Activated naive CD4-positive, alpha-beta T cell (primary cell): Measurements from ENCODE around the gene SP2.
A peak's percentile ranks its signal among the peaks of the same experiment; 100 is the strongest.

Experiments used
- DNase-seq, 4 experiments: peaks; one replicate each; lab custom pipeline; 2025; lab: John Stamatoyannopoulos, UW

The SP2 gene

GRCh38 chr17:47949197-47949759 is 53.2 kb downstream of the SP2 start:
- DNase-seq, result peak; percentile 32 to 76 (median 61)

- no peak for DNase-seq
Measured at GRCh38 chr17:47949946-47950345, 53.9 kb downstream of the SP2 start.

- DNase-seq, result no peak
Measured at GRCh38 chr17:47950448-47950847, 54.4 kb downstream of the SP2 start.

- DNase-seq, result no peak
Measured at GRCh38 chr17:47952171-47953021, 56.4 kb downstream of the SP2 start.

- no peak for DNase-seq
Measured at GRCh38 chr17:47953909-47954308, 57.9 kb downstream of the SP2 start.

- no peak for DNase-seq
Measured at GRCh38 chr17:47955497-47956461, 59.7 kb downstream of the SP2 start.

GRCh38 chr17:47956791-47957590 is 61.0 kb downstream of the SP2 start:
- DNase-seq, result no peak

- DNase-seq, result no peak
Measured at GRCh38 chr17:47957591-47958490, 61.8 kb downstream of the SP2 start, which contains the start of gene PRR15L. Gene PRR15L, minus strand, starts transcription at chr17:47957883. Its CDS starts 4,649 bp downstream, at chr17:47953234.

GRCh38 chr17:47959825-47960655 is 64.0 kb downstream of the SP2 start:
- DNase-seq, result no peak

GRCh38 chr17:47961406-47961805 is 65.4 kb downstream of the SP2 start:
- DNase-seq, result no peak

- no peak for DNase-seq
Measured at GRCh38 chr17:47962901-47963300, 66.9 kb downstream of the SP2 start.

- DNase-seq, result no peak
Measured at GRCh38 chr17:47964856-47965255, 68.8 kb downstream of the SP2 start.

GRCh38 chr17:47966079-47966519 is 70.1 kb downstream of the SP2 start:
- no peak for DNase-seq

GRCh38 chr17:47967607-47968252 is 71.7 kb downstream of the SP2 start:
- DNase-seq, result no peak

- no peak for DNase-seq
Measured at GRCh38 chr17:47968836-47969235, 72.8 kb downstream of the SP2 start.

- no peak for DNase-seq
Measured at GRCh38 chr17:47969930-47970724, 74.1 kb downstream of the SP2 start.

- DNase-seq, result peak; percentile 96 to 97 (median 96)
Measured at GRCh38 chr17:47970725-47971499, 74.9 kb downstream of the SP2 start, which contains the start of gene CDK5RAP3. Gene CDK5RAP3, plus strand, starts transcription at chr17:47971113. Its CDS starts 34 bp downstream, at chr17:47971147.
